Mesodermal cell (in vitro differentiated cells): ENCODE results near the gene CPA3.

ENCODE experiments used
- H3K27ac ChIP-seq: 2 replicates; pipeline ENCODE4 v1.7.0; 2013; ENCODE audit warnings: mild to moderate bottlenecking, low read depth, low read length, moderate library complexity; ENCODE audit not compliant: severe bottlenecking
- H3K36me3 ChIP-seq: 2 replicates; pipeline ENCODE4 v1.7.1; 2013; ENCODE audit warnings: mild to moderate bottlenecking, low read length, moderate library complexity; ENCODE audit not compliant: control insufficient read depth, insufficient read depth
- H3K4me1 ChIP-seq: one replicate; pipeline ENCODE4 v1.7.1; 2013; ENCODE audit warnings: mild to moderate bottlenecking, low read length; ENCODE audit not compliant: insufficient read depth, control insufficient read depth, poor library complexity, severe bottlenecking
- H3K4me3 ChIP-seq: 2 replicates; pipeline ENCODE4 v1.7.0; 2013; ENCODE audit warnings: low read length, control low read depth, mild to moderate bottlenecking; ENCODE audit not compliant: insufficient read depth, poor library complexity, severe bottlenecking; ENCODE audit errors: extremely low read depth
- H3K9me3 ChIP-seq: 2 replicates; pipeline ENCODE4 v1.7.1; 2013; ENCODE audit warnings: mild to moderate bottlenecking, low read length, moderate library complexity; ENCODE audit not compliant: control insufficient read depth
- WGBS, 2 experiments: methylation state at CpG; one replicate each; pipeline ENCODE4 v1.1.5; 2013; ENCODE audit warnings: missing lambda C conversion rate in 2 of 2; ENCODE audit not compliant: insufficient coverage in 2 of 2; 5-methylcytosine and 5-hydroxymethylcytosine counted together

CPA3 gene

GRCh38 chr3:148833223-148833622 lies 31.9 kb upstream of the CPA3 start:
- H3K36me3 ChIP-seq, result no peaks in the 10 kb centered on the region
- no peak overlapping the region for H3K4me3 ChIP-seq
- H3K9me3 ChIP-seq, result no peaks in the 10 kb centered on the region
- no peaks in the 10 kb centered on the region for H3K4me1 ChIP-seq
- no peak overlapping the region for H3K27ac ChIP-seq
- 67 to 80% methylated on average over 1 of the region's 3 CpGs for WGBS, 2 experiments

- H3K36me3 ChIP-seq, result no peaks in the 10 kb centered on the region
- no peak overlapping the region for H3K27ac ChIP-seq
- no peaks in the 10 kb centered on the region for H3K4me1 ChIP-seq
- H3K4me3 ChIP-seq, result no peak overlapping the region
- no peaks in the 10 kb centered on the region for H3K9me3 ChIP-seq
Measured at GRCh38 chr3:148839805-148840204, 25.3 kb upstream of the CPA3 start.

- H3K4me1 ChIP-seq, result no peaks in the 10 kb centered on the region
- 70 to 80% methylated on average over 1 to 2 of the region's 4 CpGs for WGBS, 2 experiments
- no peaks in the 10 kb centered on the region for H3K9me3 ChIP-seq
- H3K4me3 ChIP-seq, result no peak overlapping the region
- H3K36me3 ChIP-seq, result no peaks in the 10 kb centered on the region
- H3K27ac ChIP-seq, result no peak overlapping the region
Measured at GRCh38 chr3:148840451-148840850, 24.6 kb upstream of the CPA3 start.

- WGBS, 2 experiments, result 80% methylated on average over 1 of the region's 2 CpGs; no CpG with 5 or more reads in 1 of the 2 experiments
Measured at GRCh38 chr3:148845756-148846395, 19.2 kb upstream of the CPA3 start.

DNA sequence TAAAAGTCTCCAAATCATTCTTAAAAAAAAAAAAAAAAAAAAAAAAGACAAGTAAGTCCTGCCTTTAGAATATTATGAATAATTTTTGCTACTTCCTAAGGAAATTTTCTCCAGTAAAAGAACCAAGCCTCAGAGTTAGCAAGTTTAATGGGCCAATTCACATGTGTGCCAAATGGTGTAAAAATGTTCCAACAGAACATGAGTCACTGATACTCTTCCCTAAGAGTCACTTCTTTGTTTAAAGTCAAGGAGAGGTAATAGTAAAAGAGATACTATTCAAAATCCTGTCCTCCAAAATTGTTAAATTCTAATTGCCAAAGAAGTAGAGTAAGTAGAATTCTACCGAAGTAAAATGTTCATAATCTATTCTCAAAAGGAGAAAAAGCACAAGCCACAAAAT lies 17.7 kb upstream of the CPA3 start:
- Histone ChIP-seq H3K36me3 (no peaks in the 10 kb centered on the region), H3K27ac (no peak overlapping the region), H3K4me1 (no peaks in the 10 kb centered on the region), H3K4me3 (no peak overlapping the region), H3K9me3 (no peaks in the 10 kb centered on the region)
- no CpG with 5 or more reads among the region's 1 CpG for WGBS, 2 experiments

More at GRCh38 chr3:148845756-148846395, 19.2 kb upstream of the CPA3 start:
- H3K36me3 ChIP-seq, result no peaks in the 10 kb centered on the region
- H3K4me1 ChIP-seq, result no peaks in the 10 kb centered on the region
- H3K4me3 ChIP-seq, result no peak overlapping the region
- H3K27ac ChIP-seq, result no peak overlapping the region
- H3K9me3 ChIP-seq, result no peaks in the 10 kb centered on the region

- Histone ChIP-seq H3K9me3 (no peaks in the 10 kb centered on the region), H3K4me3 (no peak overlapping the region), H3K36me3 (no peaks in the 10 kb centered on the region), H3K4me1 (no peaks in the 10 kb centered on the region), H3K27ac (no peak overlapping the region)
- WGBS, 2 experiments, result no CpG with 5 or more reads among the region's 1 CpG
Measured at GRCh38 chr3:148848410-148848809, 16.7 kb upstream of the CPA3 start.

- Histone ChIP-seq H3K27ac (no peak overlapping the region), H3K4me3 (no peak overlapping the region), H3K36me3 (no peaks in the 10 kb centered on the region), H3K4me1 (no peaks in the 10 kb centered on the region), H3K9me3 (no peaks in the 10 kb centered on the region)
- 93 to 95% methylated on average over 4 of the region's 7 CpGs for WGBS, 2 experiments
Measured at GRCh38 chr3:148852271-148852992, 12.7 kb upstream of the CPA3 start.

DNA sequence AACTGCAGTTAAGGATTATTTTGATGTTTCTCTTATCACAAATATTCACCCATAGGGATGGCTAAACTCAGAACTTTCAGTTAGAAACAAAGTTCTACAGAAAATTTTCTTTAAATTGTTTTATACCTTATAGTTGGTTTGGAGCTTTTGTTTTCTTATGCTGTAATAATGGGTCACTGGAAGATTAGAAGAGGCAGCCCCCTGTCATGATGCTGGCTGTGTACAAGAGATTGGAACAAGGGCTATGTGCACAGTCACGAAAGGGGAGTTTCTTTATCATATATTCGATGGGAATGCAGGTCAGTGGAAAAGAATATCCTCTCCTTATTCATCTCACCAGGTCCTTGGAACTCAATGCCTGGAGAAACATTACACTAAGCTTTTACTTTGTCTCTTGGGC lies 12.0 kb upstream of the CPA3 start:
- Histone ChIP-seq H3K27ac (no peak overlapping the region), H3K4me1 (no peaks in the 10 kb centered on the region), H3K36me3 (no peaks in the 10 kb centered on the region), H3K9me3 (no peaks in the 10 kb centered on the region), H3K4me3 (no peak overlapping the region)
- WGBS, 2 experiments, result no CpG with 5 or more reads among the region's 2 CpGs

DNA sequence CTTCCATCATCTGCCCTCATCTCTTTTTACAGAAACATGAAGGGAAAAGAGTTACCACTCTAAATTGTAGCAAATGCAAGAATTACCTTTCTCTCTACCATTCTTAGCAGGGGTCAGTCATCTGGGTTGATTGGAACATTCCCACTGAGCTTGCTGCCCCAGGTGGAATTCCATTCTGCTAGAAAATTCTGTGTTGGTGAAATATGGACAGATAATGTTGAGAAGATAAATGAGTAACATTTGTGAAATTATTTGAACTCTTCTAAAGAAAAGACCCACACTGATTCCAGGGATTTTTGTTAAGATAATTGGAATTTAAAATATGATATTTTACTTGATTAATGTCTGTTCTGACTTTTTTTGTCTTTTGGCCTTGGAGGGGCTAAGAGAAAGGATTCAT lies 11.0 kb upstream of the CPA3 start:
- Histone ChIP-seq H3K4me3 (no peak overlapping the region), H3K4me1 (no peaks in the 10 kb centered on the region), H3K27ac (no peak overlapping the region), H3K36me3 (no peaks in the 10 kb centered on the region), H3K9me3 (no peaks in the 10 kb centered on the region)

- Histone ChIP-seq H3K27ac (no peak overlapping the region), H3K4me3 (no peak overlapping the region), H3K36me3 (no peaks in the 10 kb centered on the region), H3K9me3 (no peaks in the 10 kb centered on the region), H3K4me1 (no peaks in the 10 kb centered on the region)
- WGBS, 2 experiments, result 100% methylated on average over 2 of the region's 3 CpGs; no CpG with 5 or more reads in 1 of the 2 experiments
Measured at GRCh38 chr3:148856384-148856783, 8.7 kb upstream of the CPA3 start.

DNA sequence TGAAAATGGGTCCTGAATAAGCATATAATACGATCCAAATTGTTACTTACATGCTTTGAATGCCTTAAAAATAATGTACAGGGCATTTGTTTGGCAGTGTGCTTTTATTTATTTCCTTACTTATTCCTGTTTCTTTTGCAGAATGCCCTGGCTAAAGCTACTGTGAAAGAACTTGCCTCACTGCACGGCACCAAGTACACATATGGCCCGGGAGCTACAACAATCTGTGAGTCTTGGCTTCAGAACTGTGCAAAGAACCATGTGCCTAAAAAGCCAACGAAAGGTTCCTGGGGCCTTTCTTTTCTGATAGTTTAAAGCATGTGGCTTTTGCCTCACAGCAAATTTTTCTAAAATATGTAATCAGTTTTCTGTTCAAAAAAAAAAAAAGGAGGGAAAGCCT lies 7.8 kb upstream of the CPA3 start:
- H3K27ac ChIP-seq, result no peak overlapping the region
- no peaks in the 10 kb centered on the region for H3K4me1 ChIP-seq
- H3K36me3 ChIP-seq, result no peaks in the 10 kb centered on the region
- no peaks in the 10 kb centered on the region for H3K9me3 ChIP-seq
- 93 to 95% methylated on average over 2 to 3 of the region's 4 CpGs for WGBS, 2 experiments
- H3K4me3 ChIP-seq, result no peak overlapping the region
